GM19240 (cell line): ENCODE results near the gene ZNF385B.

Source experiments
- DNase-seq: peaks from one replicate; pipeline ENCODE4 v3.0.0; 2011; ENCODE audit warnings: low spot score; ENCODE audit not compliant: insufficient read length

Gene ZNF385B

GRCh38 chr2:179556425-179556824, 305.0 kb downstream of the ZNF385B start:
- no peak for DNase-seq

GRCh38 chr2:179555691-179556283, 305.6 kb downstream of the ZNF385B start:
- no peak for DNase-seq

GRCh38 chr2:179554639-179555386, 306.6 kb downstream of the ZNF385B start:
- DNase-seq: no peak

- no peak for DNase-seq
Measured at GRCh38 chr2:179553382-179553781, 308.0 kb downstream of the ZNF385B start.

- no peak for DNase-seq
Measured at GRCh38 chr2:179551539-179552045, 309.8 kb downstream of the ZNF385B start.

GRCh38 chr2:179550849-179551248, 310.6 kb downstream of the ZNF385B start:
- no peak for DNase-seq

GRCh38 chr2:179550214-179550613, 311.2 kb downstream of the ZNF385B start:
- DNase-seq: no peak

- DNase-seq: no peak
Measured at GRCh38 chr2:179546656-179547055, 314.8 kb downstream of the ZNF385B start.

- no peak for DNase-seq
Measured at GRCh38 chr2:179545024-179545423, 316.4 kb downstream of the ZNF385B start.

GRCh38 chr2:179543361-179543901, 318.0 kb downstream of the ZNF385B start:
- DNase-seq: no peak

- no peak for DNase-seq
Measured at GRCh38 chr2:179541586-179541985, 319.8 kb downstream of the ZNF385B start.

GRCh38 chr2:179539124-179539511, 322.3 kb downstream of the ZNF385B start:
- DNase-seq: no peak

- no peak for DNase-seq
Measured at GRCh38 chr2:179538406-179539123, 322.8 kb downstream of the ZNF385B start.

GRCh38 chr2:179536185-179536584, 325.2 kb downstream of the ZNF385B start:
- DNase-seq: no peak

- no peak for DNase-seq
Measured at GRCh38 chr2:179533875-179534274, 327.5 kb downstream of the ZNF385B start.

- no peak for DNase-seq
Measured at GRCh38 chr2:179532863-179533278, 328.5 kb downstream of the ZNF385B start.

- DNase-seq: no peak
Measured at GRCh38 chr2:179528576-179529069, 332.8 kb downstream of the ZNF385B start.

- DNase-seq: no peak
Measured at GRCh38 chr2:179525340-179525739, 336.1 kb downstream of the ZNF385B start.

GRCh38 chr2:179524809-179525339, 336.5 kb downstream of the ZNF385B start:
- DNase-seq: no peak

- no peak for DNase-seq
Measured at GRCh38 chr2:179521944-179522343, 339.5 kb downstream of the ZNF385B start.

GRCh38 chr2:179518830-179519229, 342.6 kb downstream of the ZNF385B start:
- no peak for DNase-seq
